GM12875 (cell line): ENCODE results near the gene CDYL2.

ENCODE experiments used
- H3K4me3 ChIP-seq: one replicate; pipeline ENCODE4 v1.5.1; 2011; ENCODE audit warnings: low read depth, low read length, control low read depth
- CTCF ChIP-seq: IDR thresholded peaks from 2 replicates; pipeline ENCODE4 v1.5.1; 2011; ENCODE audit warnings: low read depth, mild to moderate bottlenecking, control low read depth, inconsistent platforms, low read length, moderate library complexity, borderline replicate concordance; ENCODE audit not compliant: insufficient read depth

The CDYL2 gene

GRCh38 chr16:80812593-80812992 is 8.2 kb upstream of the CDYL2 start:
- TF ChIP-seq CTCF, result no peak
- H3K4me3 ChIP-seq, result no peak overlapping the region

- no peak overlapping the region for H3K4me3 ChIP-seq
- TF ChIP-seq CTCF, result no peak
These were observed 5.0 kb upstream of the CDYL2 start for GRCh38 chr16:80809366-80809765.

GRCh38 chr16:80807906-80808305 is 3.5 kb upstream of the CDYL2 start:
- TF ChIP-seq CTCF, result no peak
- H3K4me3 ChIP-seq, result no peak overlapping the region

- no peak overlapping the region for H3K4me3 ChIP-seq
- no peak for TF ChIP-seq CTCF
These were observed 2.5 kb upstream of the CDYL2 start for GRCh38 chr16:80806927-80807340.

GRCh38 chr16:80806289-80806688 is 1.9 kb upstream of the CDYL2 start:
- no peak overlapping the region for H3K4me3 ChIP-seq

GRCh38 chr16:80804056-80804525 is 307 bp downstream of the CDYL2 start:
- H3K4me3 ChIP-seq, result peak overlapping the region; percentile 62
- no peak for TF ChIP-seq CTCF

More at GRCh38 chr16:80806289-80806688, 1.9 kb upstream of the CDYL2 start:
- TF ChIP-seq CTCF, result no peak

- peak overlapping the region; percentile 62 for H3K4me3 ChIP-seq
- TF ChIP-seq CTCF, result peak; percentile 87
These were observed 901 bp downstream of the CDYL2 start for GRCh38 chr16:80803339-80804055.
